CD8-positive, alpha-beta memory T cell (primary cell): ENCODE results near the gene LSAMP. TPM values are rescaled to one million over a fixed set of nuclear protein-coding genes. Genes with fewer than 3 reads are reported as not detected.

Experiments
- CTCF ChIA-PET: fragments of 350-600 bp; sonication (Branson Sonifier 250); formaldehyde crosslinking; loops from one replicate; lab custom pipeline; 2021; ENCODE audit warnings: antibody characterized with exemption; lab: Charles Lee
- POLR2A ChIA-PET: fragments of 350-600 bp; sonication (Branson Sonifier 250); formaldehyde crosslinking; loops from one replicate; lab custom pipeline; 2021; ENCODE audit warnings: antibody characterized with exemption; lab: Charles Lee
- DNase-seq, 5 donors: peaks; one replicate each; pipeline versions ENCODE4 v3.0.0 to v3.0.0-alpha.2; 2020 to 2022; ENCODE audit warnings: mixed read lengths in 1 of 5
- H3K27ac ChIP-seq: one replicate; pipeline ENCODE4 v1.7.0; 2013; ENCODE audit warnings: low read depth, mild to moderate bottlenecking, low read length, moderate library complexity
- H3K27me3 ChIP-seq: 2 replicates; pipeline ENCODE4 v1.7.0; 2013; ENCODE audit warnings: low read length, mild to moderate bottlenecking; ENCODE audit not compliant: insufficient read depth, poor library complexity, severe bottlenecking
- H3K36me3 ChIP-seq: 2 replicates; pipeline ENCODE4 v1.7.0; 2013; ENCODE audit warnings: mild to moderate bottlenecking, low read length, moderate library complexity; ENCODE audit not compliant: insufficient read depth
- H3K4me1 ChIP-seq: 2 replicates; pipeline ENCODE4 v1.7.0; 2013; ENCODE audit warnings: mild to moderate bottlenecking, low read length, moderate library complexity; ENCODE audit not compliant: insufficient read depth
- H3K4me3 ChIP-seq: 2 replicates; pipeline ENCODE4 v1.7.0; 2013; ENCODE audit warnings: mild to moderate bottlenecking, low read length
- H3K9me3 ChIP-seq: 2 replicates; pipeline ENCODE4 v1.7.0; 2013; ENCODE audit warnings: mild to moderate bottlenecking, low read length
- H3K27ac Mint-ChIP-seq, 8 donors: one replicate each; pipeline ENCODE4 v1.8.0; 2020 to 2021; ENCODE audit warnings: mixed read lengths in 8 of 8, mild to moderate bottlenecking in 6 of 8, inconsistent platforms in 3 of 8, moderate library complexity in 3 of 8
- H3K27me3 Mint-ChIP-seq, 2 donors: one replicate each; pipeline ENCODE4 v1.8.0; 2020 to 2021; ENCODE audit warnings: mixed read lengths in 2 of 2, mild to moderate bottlenecking in 1 of 2, moderate library complexity in 1 of 2
- H3K36me3 Mint-ChIP-seq, 3 donors: one replicate each; pipeline ENCODE4 v1.8.0; 2020 to 2021; ENCODE audit warnings: mixed read lengths in 3 of 3, inconsistent platforms in 1 of 3, mild to moderate bottlenecking in 1 of 3
- H3K4me1 Mint-ChIP-seq, 3 donors: one replicate each; pipeline ENCODE4 v1.8.0; 2020 to 2021; ENCODE audit warnings: mixed read lengths in 3 of 3, inconsistent platforms in 1 of 3, mild to moderate bottlenecking in 1 of 3
- H3K4me3 Mint-ChIP-seq, 7 donors: one replicate each; pipeline ENCODE4 v1.8.0; 2020 to 2021; ENCODE audit warnings: mixed read lengths in 7 of 7, mild to moderate bottlenecking in 6 of 7, moderate library complexity in 4 of 7, inconsistent platforms in 2 of 7
- H3K9me3 Mint-ChIP-seq, 5 donors: one replicate each; pipeline ENCODE4 v1.8.0; 2020 to 2022; ENCODE audit warnings: mixed read lengths in 5 of 5, mild to moderate bottlenecking in 3 of 5, moderate library complexity in 2 of 5, inconsistent platforms in 1 of 5
- polyA plus RNA-seq: library from polyadenylated mRNA; unstranded; fragments of 300-500 nt; fragmentation: Illumina TruSeq; gene quantifications from one replicate; pipeline ENCODE4 v1.2.3, GENCODE V29; 2021
- total RNA-seq, 2 experiments: library from RNA; stranded (reverse); gene quantifications; one replicate each; pipeline ENCODE4 v1.2.3, GENCODE V29; 2021

The LSAMP gene
- total and polyA plus RNA-seq, 3 experiments from 2014 or later: not detected

GRCh38 chr3:116469546-116469945, 24.3 kb upstream of the LSAMP start:
- POLR2A ChIA-PET: no interaction called here
- no peak for DNase-seq
- CTCF ChIA-PET: no interaction called here
- H3K4me1 Mint-ChIP-seq: no peaks in the 10 kb centered on the region
- H3K36me3 Mint-ChIP-seq: peaks cover 0 to 2% (median 0%) of the 10 kb centered on the region in 3 donors
- Histone ChIP-seq H3K27me3 (no peaks in the 10 kb centered on the region), H3K36me3 (no peaks in the 10 kb centered on the region), H3K27ac (no peak overlapping the region), H3K4me1 (no peaks in the 10 kb centered on the region), H3K9me3 (no peaks in the 10 kb centered on the region), H3K4me3 (no peak overlapping the region)
- H3K4me3 Mint-ChIP-seq: no peak overlapping the region
- H3K27me3 Mint-ChIP-seq: no peaks in the 10 kb centered on the region
- no peak overlapping the region for H3K27ac Mint-ChIP-seq
- peaks cover 0 to 6% (median 3%) of the 10 kb centered on the region in 5 donors for H3K9me3 Mint-ChIP-seq

- no peak for DNase-seq
- no peaks in the 10 kb centered on the region for H3K36me3 ChIP-seq
- no peaks in the 10 kb centered on the region for H3K9me3 ChIP-seq
- no peak overlapping the region for H3K27ac ChIP-seq
- no peaks in the 10 kb centered on the region for H3K27me3 ChIP-seq
- ChIA-PET POLR2A (no interaction called here), CTCF (interaction anchor here (1.5 kb wide), 1 partner anchor 10 kb away, joined by 4 read pairs; no protein-coding TSS in a partner anchor)
- no peaks in the 10 kb centered on the region for H3K4me1 ChIP-seq
- H3K9me3 Mint-ChIP-seq: peaks cover 0 to 9% (median 3%) of the 10 kb centered on the region in 5 donors
- no peaks in the 10 kb centered on the region for H3K27me3 Mint-ChIP-seq
- H3K4me3 Mint-ChIP-seq: no peak overlapping the region
- H3K27ac Mint-ChIP-seq: no peak overlapping the region
- no peaks in the 10 kb centered on the region for H3K4me1 Mint-ChIP-seq
- no peak overlapping the region for H3K4me3 ChIP-seq
- peaks cover 0 to 2% (median 0%) of the 10 kb centered on the region in 3 donors for H3K36me3 Mint-ChIP-seq
These were observed 19.1 kb upstream of the LSAMP start for GRCh38 chr3:116464276-116464798.

DNA sequence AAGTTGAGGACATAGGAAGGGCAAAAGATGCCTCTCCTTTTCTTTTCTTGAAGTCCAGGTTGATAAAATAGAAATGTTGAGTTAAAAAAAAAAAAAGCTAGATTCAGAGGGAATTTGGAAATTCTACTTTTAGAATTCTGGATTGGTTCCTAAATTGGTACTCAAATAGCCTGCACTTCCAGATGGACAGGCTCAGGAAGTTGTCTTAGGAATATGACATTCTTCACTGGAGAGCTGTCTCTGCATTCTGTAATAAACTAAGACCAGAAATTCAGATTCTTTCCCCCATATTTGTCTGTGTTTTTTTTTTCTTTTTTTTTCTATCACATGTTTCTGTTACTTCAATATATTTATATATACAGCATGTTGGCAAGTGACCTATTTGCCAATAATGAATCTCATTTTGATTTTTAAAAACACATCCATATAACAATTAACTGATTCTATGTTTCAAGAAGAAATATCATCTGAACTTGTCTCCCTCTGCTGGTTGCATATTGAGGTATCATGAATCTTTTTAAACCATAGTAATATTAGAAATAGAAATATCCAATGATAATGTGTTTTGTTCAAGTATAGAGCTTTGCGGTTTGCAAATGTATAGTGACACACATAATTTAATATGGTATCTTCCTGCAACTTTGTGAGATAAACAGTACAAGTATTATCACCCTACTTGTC, 8.5 kb upstream of the LSAMP start:
- H3K4me3 Mint-ChIP-seq: no peak overlapping the region
- Histone ChIP-seq H3K27ac (no peak overlapping the region), H3K4me3 (no peak overlapping the region), H3K9me3 (no peaks in the 10 kb centered on the region), H3K36me3 (no peaks in the 10 kb centered on the region), H3K4me1 (no peaks in the 10 kb centered on the region), H3K27me3 (no peaks in the 10 kb centered on the region)
- no peaks in the 10 kb centered on the region for H3K36me3 Mint-ChIP-seq
- H3K27me3 Mint-ChIP-seq: no peaks in the 10 kb centered on the region
- no peaks in the 10 kb centered on the region for H3K4me1 Mint-ChIP-seq
- H3K9me3 Mint-ChIP-seq: peaks cover 0 to 15% (median 3%) of the 10 kb centered on the region in 5 donors
- no peak overlapping the region for H3K27ac Mint-ChIP-seq
- CTCF ChIA-PET: no interaction called here
- no peak for DNase-seq
- POLR2A ChIA-PET: no interaction called here

DNA sequence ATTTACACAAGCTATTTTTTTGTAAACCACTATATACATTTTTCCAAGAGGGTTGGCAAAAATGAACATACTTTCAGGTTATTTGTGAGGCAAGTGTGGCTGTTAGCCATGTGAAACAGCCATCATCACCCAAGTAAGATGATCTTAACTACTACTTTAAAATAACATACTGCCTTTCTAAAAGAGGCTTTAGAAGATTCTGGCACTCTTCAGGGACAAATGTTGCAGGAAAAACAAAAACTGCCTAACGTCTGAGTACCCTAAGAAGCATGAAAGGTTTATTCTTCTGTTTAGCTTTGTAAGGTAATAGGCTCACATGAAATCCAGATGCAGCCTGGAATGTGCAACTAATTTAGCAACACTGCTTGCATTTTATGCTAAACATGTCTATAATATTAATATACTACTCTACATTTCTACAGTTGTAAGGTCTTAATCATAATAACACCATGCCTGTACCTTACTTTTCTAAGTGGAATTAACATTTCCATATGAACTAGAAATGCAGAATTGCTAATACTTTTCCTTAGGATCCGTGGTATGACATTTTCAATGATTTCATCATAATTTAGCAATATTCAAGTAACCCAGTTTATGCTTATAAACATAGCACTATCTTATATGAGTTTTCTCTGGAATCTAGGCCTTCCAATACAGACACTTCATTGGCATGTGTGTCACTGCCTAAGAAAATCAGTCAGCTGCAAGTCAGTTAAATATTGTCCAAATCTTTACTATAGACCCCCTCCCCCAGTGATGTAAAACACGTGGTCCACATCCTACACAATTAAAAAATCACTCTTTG, 4.5 kb upstream of the LSAMP start:
- CTCF ChIA-PET: no interaction called here
- no peak overlapping the region for H3K27ac Mint-ChIP-seq
- H3K36me3 Mint-ChIP-seq: no peaks in the 10 kb centered on the region
- no peak overlapping the region for H3K4me3 Mint-ChIP-seq
- H3K4me1 Mint-ChIP-seq: no peaks in the 10 kb centered on the region
- no peak for DNase-seq
- no peaks in the 10 kb centered on the region for H3K27me3 ChIP-seq
- H3K36me3 ChIP-seq: no peaks in the 10 kb centered on the region
- no peak overlapping the region for H3K27ac ChIP-seq
- no peaks in the 10 kb centered on the region for H3K27me3 Mint-ChIP-seq
- peaks cover 0 to 15% (median 10%) of the 10 kb centered on the region in 5 donors for H3K9me3 Mint-ChIP-seq
- H3K4me3 ChIP-seq: no peak overlapping the region
- H3K9me3 ChIP-seq: no peaks in the 10 kb centered on the region
- H3K4me1 ChIP-seq: no peaks in the 10 kb centered on the region
- POLR2A ChIA-PET: no interaction called here

GRCh38 chr3:116445990-116446389, 703 bp upstream of the LSAMP start:
- peaks cover 4 to 14% (median 6%) of the 10 kb centered on the region in 5 donors for H3K9me3 Mint-ChIP-seq
- Histone ChIP-seq H3K4me3 (no peak overlapping the region), H3K36me3 (no peaks in the 10 kb centered on the region), H3K9me3 (no peaks in the 10 kb centered on the region), H3K27ac (no peak overlapping the region), H3K4me1 (no peaks in the 10 kb centered on the region), H3K27me3 (no peaks in the 10 kb centered on the region)
- no peak for DNase-seq
- H3K4me1 Mint-ChIP-seq: no peaks in the 10 kb centered on the region
- no peaks in the 10 kb centered on the region for H3K36me3 Mint-ChIP-seq
- ChIA-PET CTCF (no interaction called here), POLR2A (no interaction called here)
- no peak overlapping the region for H3K4me3 Mint-ChIP-seq
- no peaks in the 10 kb centered on the region for H3K27me3 Mint-ChIP-seq
- H3K27ac Mint-ChIP-seq: no peak overlapping the region

DNA sequence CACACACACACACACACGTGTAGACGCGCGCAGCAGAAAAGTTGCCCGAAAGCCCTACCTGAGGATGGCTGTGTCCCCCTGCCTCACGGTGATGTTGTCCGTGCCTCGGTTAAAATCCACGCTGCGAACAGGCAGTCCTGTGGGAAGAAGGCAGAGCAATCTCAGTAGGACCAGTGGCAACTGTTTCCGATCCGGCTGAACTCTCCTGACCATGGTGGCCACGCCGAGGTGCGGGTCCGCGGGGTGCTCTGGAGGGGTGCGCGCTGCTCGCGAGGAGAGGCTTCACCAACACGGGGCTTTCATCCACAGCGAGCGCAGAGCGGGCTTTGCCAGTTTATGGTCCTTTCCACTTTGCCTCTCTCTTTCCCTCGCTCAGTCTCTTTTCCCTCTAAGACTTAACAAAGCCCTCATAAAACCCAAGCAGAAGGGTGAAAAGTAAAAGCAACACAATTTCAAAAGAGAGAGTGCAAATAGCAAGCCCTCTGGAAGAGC, 422 bp downstream of the LSAMP start:
- H3K4me1 ChIP-seq: no peaks in the 10 kb centered on the region
- DNase-seq: no peak
- CTCF ChIA-PET: no interaction called here
- Mint-ChIP-seq H3K4me3 (no peak overlapping the region), H3K27me3 (no peaks in the 10 kb centered on the region), H3K36me3 (no peaks in the 10 kb centered on the region), H3K4me1 (no peaks in the 10 kb centered on the region), H3K27ac (no peak overlapping the region), H3K9me3 (peaks cover 4 to 14% (median 6%) of the 10 kb centered on the region in 5 donors)
- no peaks in the 10 kb centered on the region for H3K9me3 ChIP-seq
- H3K36me3 ChIP-seq: no peaks in the 10 kb centered on the region
- POLR2A ChIA-PET: no interaction called here
- no peaks in the 10 kb centered on the region for H3K27me3 ChIP-seq
- no peak overlapping the region for H3K27ac ChIP-seq
- no peak overlapping the region for H3K4me3 ChIP-seq

DNA sequence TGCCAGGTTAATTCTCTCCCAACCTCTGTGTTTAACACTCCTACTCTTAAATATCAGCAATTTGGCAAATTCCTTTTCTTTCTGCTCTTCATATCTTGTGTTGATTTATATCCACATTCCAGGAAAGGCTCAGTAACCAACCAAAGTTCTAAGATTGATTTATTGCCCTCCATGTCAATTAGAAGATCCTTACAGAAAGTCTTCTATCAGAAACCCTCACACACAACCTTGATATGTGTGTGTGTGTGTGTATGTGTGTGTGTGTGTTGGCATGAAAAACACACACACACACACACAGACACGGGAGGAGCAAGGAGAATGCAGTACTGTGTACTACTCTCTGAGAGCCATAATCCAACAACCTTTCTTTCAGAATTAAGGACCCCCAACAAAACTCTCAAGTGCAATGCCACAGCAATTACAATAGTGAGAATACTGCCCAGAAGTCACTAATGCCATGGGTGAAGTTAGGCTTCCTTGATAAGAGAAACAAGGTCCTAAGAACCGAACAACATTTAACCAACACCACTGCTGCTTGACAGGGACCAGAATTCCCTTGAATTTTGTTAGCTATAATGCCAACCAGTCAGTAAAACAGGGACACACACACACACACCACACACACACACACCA, 1.1 kb downstream of the LSAMP start:
- Mint-ChIP-seq H3K9me3 (peaks cover 4 to 14% (median 6%) of the 10 kb centered on the region in 5 donors), H3K27me3 (no peaks in the 10 kb centered on the region), H3K27ac (no peak overlapping the region), H3K4me1 (no peaks in the 10 kb centered on the region), H3K4me3 (no peak overlapping the region), H3K36me3 (no peaks in the 10 kb centered on the region)
- Histone ChIP-seq H3K9me3 (no peaks in the 10 kb centered on the region), H3K27me3 (no peaks in the 10 kb centered on the region), H3K4me1 (no peaks in the 10 kb centered on the region), H3K27ac (no peak overlapping the region), H3K4me3 (no peak overlapping the region), H3K36me3 (no peaks in the 10 kb centered on the region)
- no peak for DNase-seq
- ChIA-PET CTCF (no interaction called here), POLR2A (no interaction called here)
